ENCODE measurements around the gene CD300LG.

Gene CD300LG

GRCh38 chr17:43909537-43910231 is 62.7 kb downstream of the CD300LG start:
- Histone ChIP-seq H3K4me1 (ENCODE audit: control insufficient read depth, insufficient read depth, low read length) (peaks cover 15% of the 10 kb centered on the region), H3K27me3 (ENCODE audit: control insufficient read depth, insufficient read depth, low read length) (peaks cover 38% of the 10 kb centered on the region), H3K36me3 (ENCODE audit: control insufficient read depth, insufficient read depth, low read length) (no peaks in the 10 kb centered on the region), H3K27ac (ENCODE audit: low read depth, low read length) (no peak overlapping the region), H3K4me3 (ENCODE audit: low read depth, low read length) (no peak overlapping the region), H3K9ac (ENCODE audit: low read length) (no peak overlapping the region), H3K9me3 (ENCODE audit: control insufficient read depth, insufficient read depth, low read depth, low read length) (no peaks in the 10 kb centered on the region)

GRCh38 chr17:43911904-43912303 is 64.9 kb downstream of the CD300LG start:
- H3K27ac ChIP-seq (ENCODE audit: low read depth, low read length), result no peak overlapping the region

GRCh38 chr17:43912635-43913304 is 65.8 kb downstream of the CD300LG start:
- Histone ChIP-seq H3K27me3 (ENCODE audit: control insufficient read depth, insufficient read depth, low read length) (peaks cover 34% of the 10 kb centered on the region), H3K4me1 (ENCODE audit: control insufficient read depth, insufficient read depth, low read length) (peaks cover 12% of the 10 kb centered on the region; the same call in 1 of the 2 replicates), H3K36me3 (ENCODE audit: control insufficient read depth, insufficient read depth, low read length) (no peaks in the 10 kb centered on the region), H3K9me3 (ENCODE audit: control insufficient read depth, insufficient read depth, low read depth, low read length) (no peaks in the 10 kb centered on the region), H3K9ac (ENCODE audit: low read length) (no peak overlapping the region), H3K27ac (ENCODE audit: low read depth, low read length) (no peak overlapping the region), H3K4me3 (ENCODE audit: low read depth, low read length) (no peak overlapping the region)

More at GRCh38 chr17:43911904-43912303, 64.9 kb downstream of the CD300LG start:
- Histone ChIP-seq H3K4me3 (ENCODE audit: low read depth, low read length) (no peak overlapping the region), H3K9ac (ENCODE audit: low read length) (no peak overlapping the region), H3K36me3 (ENCODE audit: control insufficient read depth, insufficient read depth, low read length) (no peaks in the 10 kb centered on the region), H3K27me3 (ENCODE audit: control insufficient read depth, insufficient read depth, low read length) (peaks cover 27% of the 10 kb centered on the region), H3K4me1 (ENCODE audit: control insufficient read depth, insufficient read depth, low read length) (peaks cover 5% of the 10 kb centered on the region; the same call in 1 of the 2 replicates), H3K9me3 (ENCODE audit: control insufficient read depth, insufficient read depth, low read depth, low read length) (no peaks in the 10 kb centered on the region)

All from HUES6 (cell line).